Lower leg skin (tissue), 4 donors: ENCODE data around the gene CSNK2A2. TPM values are rescaled to one million over a fixed set of nuclear protein-coding genes. Genes with fewer than 3 reads are reported as not detected.

Experiments
- DNase-seq, 2 donors: peaks; one replicate each; pipeline ENCODE4 v3.0.0-alpha.2; 2019; ENCODE audit warnings: low spot score in 2 of 2
- H3K4me3 ChIP-seq: fragments of 200-600 bp; sonication (generic); 2 replicates; pipeline ENCODE4 v1.5.1; 2017; ENCODE audit warnings: mild to moderate bottlenecking, low read depth; ENCODE audit not compliant: poor library complexity, severe bottlenecking
- POLR2A ChIP-seq, 2 donors: fragments of 450-650 bp; IDR thresholded peaks; one replicate each; pipeline ENCODE4 v1.6.1; 2016 to 2017; ENCODE audit warnings: antibody characterized with exemption in 2 of 2, mild to moderate bottlenecking in 1 of 2, moderate library complexity in 1 of 2
- WGBS, 2 donors: methylation state at CpG; one replicate each; pipeline ENCODE4 v1.1.5; 2018; 5-methylcytosine and 5-hydroxymethylcytosine counted together
- intact Hi-C: fragments of 100-400 bp; cut with DNase I; formaldehyde crosslinking; loops from one replicate; pipeline ENCODE4 v1.15.0; 2023; ENCODE audit warnings: low total_unique reads
- total RNA-seq, 4 donors: library from RNA; depleted of rRNA; stranded (reverse); fragments of >200 nt; gene quantifications; one replicate each; pipeline ENCODE4 v1.1.0, GENCODE V29; 2016
- TF ChIP-seq, protein P1 (sequence below), 3 donors: fragments of 450-650 bp; IDR thresholded peaks; one replicate each; pipeline ENCODE4 v1.5.1; 2016; ENCODE audit warnings: antibody characterized with exemption in 3 of 3, mild to moderate bottlenecking in 3 of 3, moderate library complexity in 2 of 3

Gene CSNK2A2
- total RNA-seq, 4 donors from 2014 or later = 112 to 159 (median 141) TPM

- no peak for DNase-seq
- TF ChIP-seq POLR2A (IDR thresholded peaks at IDR 0.05) = no peak
- TF ChIP-seq, protein P1, sequence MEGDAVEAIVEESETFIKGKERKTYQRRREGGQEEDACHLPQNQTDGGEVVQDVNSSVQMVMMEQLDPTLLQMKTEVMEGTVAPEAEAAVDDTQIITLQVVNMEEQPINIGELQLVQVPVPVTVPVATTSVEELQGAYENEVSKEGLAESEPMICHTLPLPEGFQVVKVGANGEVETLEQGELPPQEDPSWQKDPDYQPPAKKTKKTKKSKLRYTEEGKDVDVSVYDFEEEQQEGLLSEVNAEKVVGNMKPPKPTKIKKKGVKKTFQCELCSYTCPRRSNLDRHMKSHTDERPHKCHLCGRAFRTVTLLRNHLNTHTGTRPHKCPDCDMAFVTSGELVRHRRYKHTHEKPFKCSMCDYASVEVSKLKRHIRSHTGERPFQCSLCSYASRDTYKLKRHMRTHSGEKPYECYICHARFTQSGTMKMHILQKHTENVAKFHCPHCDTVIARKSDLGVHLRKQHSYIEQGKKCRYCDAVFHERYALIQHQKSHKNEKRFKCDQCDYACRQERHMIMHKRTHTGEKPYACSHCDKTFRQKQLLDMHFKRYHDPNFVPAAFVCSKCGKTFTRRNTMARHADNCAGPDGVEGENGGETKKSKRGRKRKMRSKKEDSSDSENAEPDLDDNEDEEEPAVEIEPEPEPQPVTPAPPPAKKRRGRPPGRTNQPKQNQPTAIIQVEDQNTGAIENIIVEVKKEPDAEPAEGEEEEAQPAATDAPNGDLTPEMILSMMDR (IDR thresholded peaks at IDR 0.05) = no peak
- WGBS, 2 donors = 95 to 96% methylated on average over 3 of the region's 3 CpGs
- no peak overlapping the region for H3K4me3 ChIP-seq
- intact Hi-C loops = no loop called here
These were observed 39.2 kb downstream of the CSNK2A2 start for GRCh38 chr16:58158725-58159124.

GRCh38 chr16:58157951-58158540, 39.9 kb downstream of the CSNK2A2 start:
- no peak for DNase-seq
- no peak overlapping the region for H3K4me3 ChIP-seq
- no peak for TF ChIP-seq POLR2A (IDR thresholded peaks at IDR 0.05)
- TF ChIP-seq, protein P1 (IDR thresholded peaks at IDR 0.05) = no peak
- whole genome bisulfite sequencing, 2 donors = 84 to 85% methylated on average over 29 of the region's 29 CpGs
- intact Hi-C loops = no loop called here

GRCh38 chr16:58157239-58157638, 40.7 kb downstream of the CSNK2A2 start:
- no peak for TF ChIP-seq POLR2A (IDR thresholded peaks at IDR 0.05)
- TF ChIP-seq, protein P1 (IDR thresholded peaks at IDR 0.05) = no peak
- 90 to 95% methylated on average over 2 of the region's 2 CpGs for WGBS, 2 donors
- DNase-seq = no peak
- intact Hi-C loops = no loop called here
- H3K4me3 ChIP-seq = no peak overlapping the region

DNA sequence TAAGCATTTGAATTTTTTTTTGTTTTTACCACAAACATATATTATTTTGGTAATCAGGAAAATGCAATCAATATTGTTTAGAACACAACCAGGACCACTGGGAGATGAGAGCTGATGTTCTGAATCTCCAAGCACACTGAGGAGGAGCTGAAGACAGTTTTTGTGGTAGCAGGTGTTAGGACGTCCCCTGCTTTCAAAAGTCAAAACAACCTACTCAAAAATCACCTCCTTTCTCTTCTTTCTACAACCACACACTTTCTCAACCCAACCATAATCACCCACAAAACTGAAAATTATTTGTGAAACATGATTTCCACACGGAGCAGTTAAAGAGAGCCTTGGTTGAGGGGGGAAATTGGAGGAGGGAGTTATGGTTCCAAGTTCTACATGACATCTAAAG, 42.1 kb downstream of the CSNK2A2 start:
- 59 to 78% methylated on average over 2 of the region's 2 CpGs for WGBS, 2 donors
- DNase-seq = no peak
- TF ChIP-seq POLR2A (IDR thresholded peaks at IDR 0.05) = no peak
- TF ChIP-seq, protein P1 (IDR thresholded peaks at IDR 0.05) = no peak
- intact Hi-C loops = no loop called here
- no peak overlapping the region for H3K4me3 ChIP-seq

- H3K4me3 ChIP-seq = no peak overlapping the region
- DNase-seq = no peak
- TF ChIP-seq, protein P1 (IDR thresholded peaks at IDR 0.05) = no peak
- TF ChIP-seq POLR2A (IDR thresholded peaks at IDR 0.05) = no peak
- 78 to 83% methylated on average over 2 of the region's 2 CpGs for WGBS, 2 donors
- intact Hi-C loops = no loop called here
These were observed 43.6 kb downstream of the CSNK2A2 start for GRCh38 chr16:58154345-58154744.
